ENCODE measurements around the gene EIF1. TPM values are rescaled to one million over a fixed set of nuclear protein-coding genes. Genes with fewer than 3 reads are reported as not detected.

EIF1 gene
- total RNA-seq, 1 donor from 2014 or later, result 1,125 TPM

DNA sequence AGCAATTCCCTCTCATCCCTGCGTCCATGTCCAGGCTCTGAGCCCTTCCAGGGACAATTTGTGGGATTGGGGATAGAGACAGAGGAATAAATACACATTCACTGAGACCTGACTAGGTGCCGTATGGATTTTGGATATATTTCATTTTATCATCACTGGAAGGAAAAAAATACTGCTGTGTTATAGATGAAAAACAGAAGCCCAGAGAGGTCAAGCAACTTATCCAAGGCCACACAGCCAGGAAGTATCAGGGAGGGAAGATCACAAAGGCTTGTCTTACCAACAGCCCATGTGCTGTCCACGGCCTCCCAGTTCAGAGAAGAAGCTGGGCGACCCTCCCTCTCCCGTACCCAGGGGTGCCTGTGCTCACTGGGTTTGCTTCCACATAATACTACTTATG is 51.8 kb downstream of the EIF1 start:
- H3K9me3 ChIP-seq (replicated peaks), result no peaks in the 10 kb centered on the region
- peaks cover 7% of the 10 kb centered on the region for H3K4me1 ChIP-seq
- H3K27ac ChIP-seq (replicated peaks), result no peak overlapping the region
- no peaks in the 10 kb centered on the region for H3K36me3 ChIP-seq
- intact Hi-C loops (cut with micrococcal nuclease), result no loop called here
- TF ChIP-seq, protein P1, sequence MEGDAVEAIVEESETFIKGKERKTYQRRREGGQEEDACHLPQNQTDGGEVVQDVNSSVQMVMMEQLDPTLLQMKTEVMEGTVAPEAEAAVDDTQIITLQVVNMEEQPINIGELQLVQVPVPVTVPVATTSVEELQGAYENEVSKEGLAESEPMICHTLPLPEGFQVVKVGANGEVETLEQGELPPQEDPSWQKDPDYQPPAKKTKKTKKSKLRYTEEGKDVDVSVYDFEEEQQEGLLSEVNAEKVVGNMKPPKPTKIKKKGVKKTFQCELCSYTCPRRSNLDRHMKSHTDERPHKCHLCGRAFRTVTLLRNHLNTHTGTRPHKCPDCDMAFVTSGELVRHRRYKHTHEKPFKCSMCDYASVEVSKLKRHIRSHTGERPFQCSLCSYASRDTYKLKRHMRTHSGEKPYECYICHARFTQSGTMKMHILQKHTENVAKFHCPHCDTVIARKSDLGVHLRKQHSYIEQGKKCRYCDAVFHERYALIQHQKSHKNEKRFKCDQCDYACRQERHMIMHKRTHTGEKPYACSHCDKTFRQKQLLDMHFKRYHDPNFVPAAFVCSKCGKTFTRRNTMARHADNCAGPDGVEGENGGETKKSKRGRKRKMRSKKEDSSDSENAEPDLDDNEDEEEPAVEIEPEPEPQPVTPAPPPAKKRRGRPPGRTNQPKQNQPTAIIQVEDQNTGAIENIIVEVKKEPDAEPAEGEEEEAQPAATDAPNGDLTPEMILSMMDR (IDR thresholded peaks at IDR 0.05; ENCODE audit: borderline replicate concordance), result no peak
- no peak overlapping the region for H3K4me3 ChIP-seq
- H3K27me3 ChIP-seq (ENCODE audit: low read depth), result peaks cover 24% of the 10 kb centered on the region
- DNase-seq, result no peak

GRCh38 chr17:41741709-41742108 is 53.0 kb downstream of the EIF1 start:
- H3K9me3 ChIP-seq (replicated peaks), result no peaks in the 10 kb centered on the region
- no peak for DNase-seq
- intact Hi-C loops (cut with micrococcal nuclease), result no loop called here
- no peaks in the 10 kb centered on the region for H3K36me3 ChIP-seq
- H3K27me3 ChIP-seq (ENCODE audit: low read depth), result peaks cover 12% of the 10 kb centered on the region
- no peak overlapping the region for H3K27ac ChIP-seq (replicated peaks)
- TF ChIP-seq, protein P1 (IDR thresholded peaks at IDR 0.05; ENCODE audit: borderline replicate concordance), result no peak
- no peak overlapping the region for H3K4me3 ChIP-seq
- H3K4me1 ChIP-seq, result peaks cover 7% of the 10 kb centered on the region

Other genes starting within 250 kb of the EIF1 start
- not detected for gene KRT38, start 247.9 kb upstream of the EIF1 start, total RNA-seq
- gene KRT32, start 221.5 kb upstream of the EIF1 start, total RNA-seq, result 0.22 TPM
- not detected for gene KRT35, start 207.7 kb upstream of the EIF1 start, total RNA-seq
- gene KRT36, start 199.0 kb upstream of the EIF1 start, total RNA-seq, result not detected
- gene KRT13, start 183.3 kb upstream of the EIF1 start, total RNA-seq, result not detected
- not detected for gene KRT15, start 170.0 kb upstream of the EIF1 start, total RNA-seq
- 0.60 TPM for gene KRT19, start 160.6 kb upstream of the EIF1 start, total RNA-seq
- gene KRT9, start 116.8 kb upstream of the EIF1 start, total RNA-seq, result not detected
- not detected for gene KRT14, start 102.0 kb upstream of the EIF1 start, total RNA-seq
- not detected for gene KRT16, start 76.1 kb upstream of the EIF1 start, total RNA-seq
- gene KRT17, start 64.3 kb upstream of the EIF1 start, total RNA-seq, result not detected
- gene GAST, start 23.4 kb downstream of the EIF1 start, total RNA-seq, result not detected
- 0.14 TPM for gene HAP1, start 45.8 kb downstream of the EIF1 start, total RNA-seq
- gene JUP, start 97.8 kb downstream of the EIF1 start, total RNA-seq, result 160 TPM
- gene P3H4, start 123.1 kb downstream of the EIF1 start, total RNA-seq, result 6.0 TPM
- 10.4 TPM for gene FKBP10, start 124.1 kb downstream of the EIF1 start, total RNA-seq
- gene NT5C3B, start 147.3 kb downstream of the EIF1 start, total RNA-seq, result 18.3 TPM
- not detected for gene KLHL10, start 148.9 kb downstream of the EIF1 start, total RNA-seq
- gene KLHL11, start 176.5 kb downstream of the EIF1 start, total RNA-seq, result 3.5 TPM
- gene ACLY, start 230.1 kb downstream of the EIF1 start, total RNA-seq, result 23.5 TPM
- gene ODAD4, start 241.7 kb downstream of the EIF1 start, total RNA-seq, result 1.3 TPM